ENCODE data around the gene KIZ. TPM values are rescaled to one million over a fixed set of nuclear protein-coding genes. Genes with fewer than 3 reads are reported as not detected.

KIZ gene
- 40.1 and 40.5 TPM in 2 replicates for total RNA-seq

GRCh38 chr20:21125849-21126580 lies at the start of gene KIZ:
Gene KIZ, plus strand, starts transcription at chr20:21126082. Its CDS starts 34 bp downstream, at chr20:21126116.
- Histone ChIP-seq H3K4me1 (ENCODE audit: insufficient read depth, low read length) (peaks cover 6% of the 10 kb centered on the region), H3K27me3 (ENCODE audit: insufficient read depth, low read length) (no peaks in the 10 kb centered on the region), H3K4me3 (ENCODE audit: insufficient read depth, low read length) (peak within 1 kb of the TSS; percentile 95), H3K9me3 (ENCODE audit: low read depth, low read length) (no peaks in the 10 kb centered on the region), H2AFZ (ENCODE audit: low read length) (peak within 1 kb of the TSS; percentile 100), H3K27ac (ENCODE audit: low read depth, low read length) (peak within 1 kb of the TSS; percentile 64), H3K36me3 (ENCODE audit: insufficient read depth, low read length) (no peaks in the 10 kb centered on the region), H3K79me2 (ENCODE audit: insufficient read depth, low read length) (peaks cover 5% of the 10 kb centered on the region), H3K4me2 (ENCODE audit: insufficient read depth, low read length) (peak within 1 kb of the TSS; percentile 100), H4K20me1 (ENCODE audit: insufficient read depth, low read length) (no peaks in the 10 kb centered on the region)
- DNase-seq (ENCODE audit: insufficient read length, low spot score, missing footprints) = peak; percentile 98
- TF ChIP-seq CTCF (IDR thresholded peaks at IDR 0.05; ENCODE audit: extremely low read depth, low read depth, low read length) = no peak

GRCh38 chr20:21077809-21078345 lies 48.0 kb upstream of the KIZ start:
- no peak for DNase-seq (ENCODE audit: insufficient read length, low spot score, missing footprints)

GRCh38 chr20:21082584-21082983 lies 43.3 kb upstream of the KIZ start:
- H3K4me1 ChIP-seq (ENCODE audit: insufficient read depth, low read length) = no peaks in the 10 kb centered on the region
- no peak overlapping the region for H3K27ac ChIP-seq (ENCODE audit: low read depth, low read length)
- no peaks in the 10 kb centered on the region for H3K27me3 ChIP-seq (ENCODE audit: insufficient read depth, low read length)
- no peak for TF ChIP-seq CTCF (IDR thresholded peaks at IDR 0.05; ENCODE audit: extremely low read depth, low read depth, low read length)
- no peaks in the 10 kb centered on the region for H3K79me2 ChIP-seq (ENCODE audit: insufficient read depth, low read length)
- no peak overlapping the region for H2AFZ ChIP-seq (ENCODE audit: low read length)
- no peak overlapping the region for H3K4me3 ChIP-seq (ENCODE audit: insufficient read depth, low read length)
- H3K36me3 ChIP-seq (ENCODE audit: insufficient read depth, low read length) = no peaks in the 10 kb centered on the region
- no peak overlapping the region for H3K4me2 ChIP-seq (ENCODE audit: insufficient read depth, low read length)
- H3K9me3 ChIP-seq (ENCODE audit: low read depth, low read length) = no peaks in the 10 kb centered on the region
- no peak for DNase-seq (ENCODE audit: insufficient read length, low spot score, missing footprints)
- no peaks in the 10 kb centered on the region for H4K20me1 ChIP-seq (ENCODE audit: insufficient read depth, low read length)

More at GRCh38 chr20:21077809-21078345, 48.0 kb upstream of the KIZ start:
- no peak for TF ChIP-seq CTCF (IDR thresholded peaks at IDR 0.05; ENCODE audit: extremely low read depth, low read depth, low read length)
- no peak overlapping the region for H3K4me3 ChIP-seq (ENCODE audit: insufficient read depth, low read length)
- H3K79me2 ChIP-seq (ENCODE audit: insufficient read depth, low read length) = no peaks in the 10 kb centered on the region
- no peaks in the 10 kb centered on the region for H3K27me3 ChIP-seq (ENCODE audit: insufficient read depth, low read length)
- no peak overlapping the region for H3K27ac ChIP-seq (ENCODE audit: low read depth, low read length)
- H3K4me2 ChIP-seq (ENCODE audit: insufficient read depth, low read length) = no peak overlapping the region
- H2AFZ ChIP-seq (ENCODE audit: low read length) = no peak overlapping the region
- no peaks in the 10 kb centered on the region for H3K4me1 ChIP-seq (ENCODE audit: insufficient read depth, low read length)
- no peaks in the 10 kb centered on the region for H3K36me3 ChIP-seq (ENCODE audit: insufficient read depth, low read length)
- no peaks in the 10 kb centered on the region for H3K9me3 ChIP-seq (ENCODE audit: low read depth, low read length)
- H4K20me1 ChIP-seq (ENCODE audit: insufficient read depth, low read length) = no peaks in the 10 kb centered on the region

GRCh38 chr20:21083825-21084325 lies 42.0 kb upstream of the KIZ start:
- no peaks in the 10 kb centered on the region for H3K4me1 ChIP-seq (ENCODE audit: insufficient read depth, low read length)
- TF ChIP-seq CTCF (IDR thresholded peaks at IDR 0.05; ENCODE audit: extremely low read depth, low read depth, low read length) = no peak
- no peaks in the 10 kb centered on the region for H3K27me3 ChIP-seq (ENCODE audit: insufficient read depth, low read length)
- H4K20me1 ChIP-seq (ENCODE audit: insufficient read depth, low read length) = no peaks in the 10 kb centered on the region
- H3K4me3 ChIP-seq (ENCODE audit: insufficient read depth, low read length) = no peak overlapping the region
- DNase-seq (ENCODE audit: insufficient read length, low spot score, missing footprints) = no peak
- H3K4me2 ChIP-seq (ENCODE audit: insufficient read depth, low read length) = no peak overlapping the region
- no peaks in the 10 kb centered on the region for H3K36me3 ChIP-seq (ENCODE audit: insufficient read depth, low read length)
- no peak overlapping the region for H3K27ac ChIP-seq (ENCODE audit: low read depth, low read length)
- no peak overlapping the region for H2AFZ ChIP-seq (ENCODE audit: low read length)
- H3K79me2 ChIP-seq (ENCODE audit: insufficient read depth, low read length) = no peaks in the 10 kb centered on the region
- H3K9me3 ChIP-seq (ENCODE audit: low read depth, low read length) = no peaks in the 10 kb centered on the region
